HepG2 (cell line): ENCODE measurements around the gene NCBP3. TPM values are rescaled to one million over a fixed set of nuclear protein-coding genes. Genes with fewer than 3 reads are reported as not detected.

Experiments
- ATF7 ChIP-seq, 2 experiments: fragments of 450-650 bp in 1 of 2; sonication (generic) in 1 of 2; formaldehyde crosslinking in 1 of 2; IDR thresholded peaks; 2 replicates each; pipeline versions ENCODE4 v1.4.0 to v1.6.1; 2016 to 2020; ENCODE audit warnings: antibody characterized with exemption in 1 of 2, mild to moderate bottlenecking in 1 of 2, missing genetic modification reagents in 1 of 2
- CSRNP2 ChIP-seq: sonication (generic); formaldehyde crosslinking; conservative IDR thresholded peaks from 2 replicates; pipeline ENCODE4 v1.8.0; 2022; ENCODE audit warnings: low read depth, missing genetic modification reagents
- MAFK ChIP-seq, 2 experiments: IDR thresholded peaks in 1 of 2; conservative IDR thresholded peaks in 1 of 2; 2 replicates each; pipeline ENCODE4 v1.6.1; 2011; ENCODE audit warnings: improper control_type of control experiment in 2 of 2, low read length in 2 of 2
- NR2C2 ChIP-seq: sonication (generic); formaldehyde crosslinking; IDR thresholded peaks from 2 replicates; pipeline ENCODE4 v1.4.0; 2020; ENCODE audit warnings: missing genetic modification reagents, mild to moderate bottlenecking, moderate library complexity, borderline replicate concordance
- NRL ChIP-seq: sonication (generic); formaldehyde crosslinking; IDR thresholded peaks from 2 replicates; pipeline ENCODE4 v1.5.0; 2020; ENCODE audit warnings: missing genetic modification reagents, mild to moderate bottlenecking, moderate library complexity, borderline replicate concordance
- PLSCR1 ChIP-seq: sonication (generic); formaldehyde crosslinking; IDR thresholded peaks from 2 replicates; pipeline ENCODE4 v1.5.0; 2020; ENCODE audit warnings: missing genetic modification reagents, mild to moderate bottlenecking, borderline replicate concordance
- SIX1 ChIP-seq: sonication (generic); formaldehyde crosslinking; IDR thresholded peaks from 2 replicates; pipeline ENCODE4 v1.4.0; 2020; ENCODE audit warnings: missing genetic modification reagents, borderline replicate concordance
- SMARCC2 ChIP-seq: fragments of 450-650 bp; IDR thresholded peaks from 2 replicates; pipeline ENCODE4 v1.6.1; 2017; ENCODE audit warnings: antibody characterized with exemption, mild to moderate bottlenecking
- STAT5B ChIP-seq: sonication (generic); formaldehyde crosslinking; IDR thresholded peaks from 2 replicates; pipeline ENCODE4 v1.4.0; 2020; ENCODE audit warnings: missing genetic modification reagents
- TAF1 ChIP-seq: sonication (generic); formaldehyde crosslinking; IDR thresholded peaks from 2 replicates; pipeline ENCODE4 v1.4.0; 2020; ENCODE audit warnings: missing genetic modification reagents
- TEAD2 ChIP-seq: sonication (generic); formaldehyde crosslinking; IDR thresholded peaks from 2 replicates; pipeline ENCODE4 v1.9.0; 2021; ENCODE audit warnings: missing genetic modification reagents
- ZFY ChIP-seq: sonication (generic); formaldehyde crosslinking; IDR thresholded peaks from 2 replicates; pipeline ENCODE4 v1.4.0; 2020; ENCODE audit warnings: missing genetic modification reagents
- ZNF383 ChIP-seq: sonication (generic); formaldehyde crosslinking; IDR thresholded peaks from 2 replicates; pipeline ENCODE4 v1.4.0; 2020; ENCODE audit warnings: missing genetic modification reagents, mild to moderate bottlenecking, borderline replicate concordance
- ZNF430 ChIP-seq: sonication (generic); formaldehyde crosslinking; IDR thresholded peaks from 2 replicates; pipeline ENCODE4 v1.9.0; 2021; ENCODE audit warnings: mild to moderate bottlenecking, missing genetic modification reagents
- ZNF549 ChIP-seq: sonication (generic); formaldehyde crosslinking; IDR thresholded peaks from 2 replicates; pipeline ENCODE4 v1.5.0; 2020; ENCODE audit warnings: missing genetic modification reagents
- ZNF558 ChIP-seq: sonication (generic); formaldehyde crosslinking; IDR thresholded peaks from 2 replicates; pipeline ENCODE4 v1.9.0; 2022; ENCODE audit warnings: mild to moderate bottlenecking, missing genetic modification reagents, borderline replicate concordance
- ZNF605 ChIP-seq: sonication (generic); formaldehyde crosslinking; IDR thresholded peaks from 2 replicates; pipeline ENCODE4 v1.8.0; 2022; ENCODE audit warnings: mild to moderate bottlenecking, missing genetic modification reagents
- ZNF704 ChIP-seq: sonication (generic); formaldehyde crosslinking; IDR thresholded peaks from 2 replicates; pipeline ENCODE4 v1.8.1; 2023; ENCODE audit warnings: mild to moderate bottlenecking, inconsistent platforms, moderate library complexity, missing genetic modification reagents, borderline replicate concordance
- ZNF788 ChIP-seq: sonication (generic); formaldehyde crosslinking; IDR thresholded peaks from 2 replicates; pipeline ENCODE4 v1.5.0; 2020; ENCODE audit warnings: mild to moderate bottlenecking, missing genetic modification reagents, borderline replicate concordance
- polyA plus RNA-seq, 8 experiments: library from polyadenylated mRNA; depleted of rRNA in 3 of 8; stranded (reverse) in 7 of 8; unstranded in 1 of 8; fragments of >200 nt; fragmentation: Illumina TruSeq in 4 of 8; extraction: Trizol in 4 of 8; gene quantifications; 2 replicates each; pipeline versions ENCODE4 v1.2.1 to v1.2.3, GENCODE V29; 2011 to 2016; ENCODE audit warnings: low read depth in 4 of 8, missing spikeins in 1 of 8, mixed read lengths in 1 of 8; ENCODE audit not compliant: insufficient read depth in 1 of 8
- total RNA-seq, 5 experiments: library from RNA; depleted of rRNA; stranded (reverse); fragments of >200 nt; fragmentation: Illumina TruSeq; extraction: Trizol; gene quantifications; 2 replicates each; pipeline ENCODE4 v1.2.3, GENCODE V29; 2016; ENCODE audit warnings: low read depth in 1 of 5

Gene NCBP3
- total and polyA plus RNA-seq, 2 of the 13 experiments (the other 11 are each of a cell fraction or from before 2014, with no cell fraction given): 19.5 to 24.8 TPM

- TF ChIP-seq ZNF704 (CRISPR knock-in tag) (0 out of 2 replicates have a peak, but pooled peaks have one; percentile 58), ZNF558 (CRISPR knock-in tag) (no peak), ZNF383 (CRISPR knock-in tag) (no peak), TEAD2 (CRISPR knock-in tag) (no peak), CSRNP2 (no peak), STAT5B (CRISPR knock-in tag) (no peak), MAFK (conservative IDR thresholded peaks at IDR 0.05 in 1 of 2, IDR thresholded peaks at IDR 0.05 in 1 of 2; ENCODE audit: low read length in 2 of 2) (no peak), PLSCR1 (CRISPR knock-in tag) (no peak), ZNF605 (CRISPR knock-in tag) (peak; percentile 73), NR2C2 (CRISPR knock-in tag) (peak; percentile 84), SMARCC2 (no peak), NRL (CRISPR knock-in tag) (peak; percentile 53; the same call in 1 of the 2 replicates), SIX1 (0 out of 2 replicates have a peak, but pooled peaks have one; percentile 11), ZFY (peak; percentile 94), ZNF549 (CRISPR knock-in tag) (no peak), TAF1 (CRISPR knock-in tag) (peak; percentile 87), ZNF788 (CRISPR knock-in tag) (peak; percentile 97), ATF7 (IDR thresholded peaks at IDR 0.05) (no peak), ATF7 (CRISPR knock-in tag; IDR thresholded peaks at IDR 0.05) (peak; percentile 42; the same call in 1 of the 2 replicates), ZNF430 (CRISPR knock-in tag) (peak; percentile 80)
Observed at GRCh38 chr17:3845621-3846436, at the start of gene NCBP3 (continued).
